ENCODE measurements around the gene LRR1.

The LRR1 gene

GRCh38 chr14:49553892-49554291, 44.8 kb upstream of the LRR1 start:
- TF ChIP-seq CTCF (IDR thresholded peaks at IDR 0.05; ENCODE audit: low read depth, low read length, missing control alignments), result no peak
- H3K4me3 ChIP-seq (replicated peaks; ENCODE audit: low read depth, low read length), result no peak overlapping the region
- no peak for DNase-seq (ENCODE audit: extremely low read depth, low read depth)

- no peak overlapping the region for H3K4me3 ChIP-seq (replicated peaks; ENCODE audit: low read depth, low read length)
- TF ChIP-seq CTCF (IDR thresholded peaks at IDR 0.05; ENCODE audit: low read depth, low read length, missing control alignments), result no peak
- no peak for DNase-seq (ENCODE audit: extremely low read depth, low read depth)
Observed at GRCh38 chr14:49559979-49560768, 38.6 kb upstream of the LRR1 start.

GRCh38 chr14:49566714-49567113, 32.0 kb upstream of the LRR1 start:
- no peak for DNase-seq (ENCODE audit: extremely low read depth, low read depth)
- TF ChIP-seq CTCF (IDR thresholded peaks at IDR 0.05; ENCODE audit: low read depth, low read length, missing control alignments), result no peak
- no peak overlapping the region for H3K4me3 ChIP-seq (replicated peaks; ENCODE audit: low read depth, low read length)

- TF ChIP-seq CTCF (IDR thresholded peaks at IDR 0.05; ENCODE audit: low read depth, low read length, missing control alignments), result no peak
- H3K4me3 ChIP-seq (replicated peaks; ENCODE audit: low read depth, low read length), result no peak overlapping the region
- no peak for DNase-seq (ENCODE audit: extremely low read depth, low read depth)
Observed at GRCh38 chr14:49569281-49569680, 29.5 kb upstream of the LRR1 start.

GRCh38 chr14:49574038-49574437, 24.7 kb upstream of the LRR1 start:
- no peak for DNase-seq (ENCODE audit: extremely low read depth, low read depth)
- TF ChIP-seq CTCF (IDR thresholded peaks at IDR 0.05; ENCODE audit: low read depth, low read length, missing control alignments), result no peak

GRCh38 chr14:49578141-49578540, 20.6 kb upstream of the LRR1 start:
- DNase-seq (ENCODE audit: extremely low read depth, low read depth), result no peak
- no peak overlapping the region for H3K4me3 ChIP-seq (replicated peaks; ENCODE audit: low read depth, low read length)
- no peak for TF ChIP-seq CTCF (IDR thresholded peaks at IDR 0.05; ENCODE audit: low read depth, low read length, missing control alignments)

More at GRCh38 chr14:49574038-49574437, 24.7 kb upstream of the LRR1 start:
- H3K4me3 ChIP-seq (replicated peaks; ENCODE audit: low read depth, low read length), result no peak overlapping the region

- TF ChIP-seq CTCF (IDR thresholded peaks at IDR 0.05; ENCODE audit: low read depth, low read length, missing control alignments), result no peak
- H3K4me3 ChIP-seq (replicated peaks; ENCODE audit: low read depth, low read length), result no peak overlapping the region
- DNase-seq (ENCODE audit: extremely low read depth, low read depth), result no peak
Observed at GRCh38 chr14:49579841-49580240, 18.9 kb upstream of the LRR1 start.

All from HFF-Myc (cell line).